Measurements from ENCODE around the gene PAGR1. TPM values are rescaled to one million over a fixed set of nuclear protein-coding genes. Genes with fewer than 3 reads are reported as not detected.

The PAGR1 gene
- total and polyA plus RNA-seq, 2 of the 13 experiments (the other 11 are each of a cell fraction or from before 2014, with no cell fraction given) = 9.8 to 66.4 TPM

DNA sequence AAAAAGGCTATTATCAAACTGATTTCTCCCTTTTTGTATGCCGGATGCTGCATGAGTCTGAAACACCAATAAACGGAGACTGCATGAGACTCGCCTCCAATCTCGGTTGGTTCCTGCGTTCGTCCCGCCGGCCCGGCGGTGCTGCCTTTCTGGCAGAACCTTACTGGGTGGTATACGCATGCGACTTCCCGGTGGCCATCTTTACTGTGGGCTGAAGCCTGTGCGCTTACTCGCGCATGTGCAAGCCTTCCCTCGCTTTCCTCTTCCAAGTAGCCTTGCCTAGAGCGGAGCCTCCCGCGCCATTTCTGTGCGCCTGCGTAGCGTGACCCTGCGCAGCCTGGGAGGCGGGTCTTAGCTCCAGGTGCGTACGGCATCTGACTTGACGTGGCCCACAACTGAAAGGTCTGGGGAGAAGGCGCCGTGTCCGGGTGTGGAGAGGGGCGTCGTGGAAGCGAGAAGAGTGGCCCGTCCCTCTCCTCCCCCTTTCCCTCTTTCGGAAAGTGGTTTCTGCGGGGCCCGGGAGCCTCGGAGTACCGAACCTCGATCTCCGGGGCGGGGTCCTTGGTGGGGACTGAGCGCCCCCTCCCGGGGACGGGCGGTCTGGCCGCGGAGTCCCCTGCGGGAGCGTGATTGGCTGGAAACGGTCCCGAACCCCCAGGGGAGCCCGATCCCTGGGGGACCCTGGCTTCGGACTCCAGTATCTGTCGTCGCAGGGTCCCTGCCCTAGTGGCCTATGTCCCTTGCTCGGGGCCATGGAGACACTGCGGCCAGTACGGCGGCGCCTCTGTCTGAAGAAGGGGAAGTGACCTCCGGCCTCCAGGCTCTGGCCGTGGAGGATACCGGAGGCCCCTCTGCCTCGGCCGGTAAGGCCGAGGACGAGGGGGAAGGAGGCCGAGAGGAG lies at the start of gene PAGR1 (continued):
- TF ChIP-seq CCDC6 (CRISPR knock-in tag; IDR thresholded peaks at IDR 0.05) = no peak; the same call in 1 of the 2 replicates
- TF ChIP-seq, protein P1, sequence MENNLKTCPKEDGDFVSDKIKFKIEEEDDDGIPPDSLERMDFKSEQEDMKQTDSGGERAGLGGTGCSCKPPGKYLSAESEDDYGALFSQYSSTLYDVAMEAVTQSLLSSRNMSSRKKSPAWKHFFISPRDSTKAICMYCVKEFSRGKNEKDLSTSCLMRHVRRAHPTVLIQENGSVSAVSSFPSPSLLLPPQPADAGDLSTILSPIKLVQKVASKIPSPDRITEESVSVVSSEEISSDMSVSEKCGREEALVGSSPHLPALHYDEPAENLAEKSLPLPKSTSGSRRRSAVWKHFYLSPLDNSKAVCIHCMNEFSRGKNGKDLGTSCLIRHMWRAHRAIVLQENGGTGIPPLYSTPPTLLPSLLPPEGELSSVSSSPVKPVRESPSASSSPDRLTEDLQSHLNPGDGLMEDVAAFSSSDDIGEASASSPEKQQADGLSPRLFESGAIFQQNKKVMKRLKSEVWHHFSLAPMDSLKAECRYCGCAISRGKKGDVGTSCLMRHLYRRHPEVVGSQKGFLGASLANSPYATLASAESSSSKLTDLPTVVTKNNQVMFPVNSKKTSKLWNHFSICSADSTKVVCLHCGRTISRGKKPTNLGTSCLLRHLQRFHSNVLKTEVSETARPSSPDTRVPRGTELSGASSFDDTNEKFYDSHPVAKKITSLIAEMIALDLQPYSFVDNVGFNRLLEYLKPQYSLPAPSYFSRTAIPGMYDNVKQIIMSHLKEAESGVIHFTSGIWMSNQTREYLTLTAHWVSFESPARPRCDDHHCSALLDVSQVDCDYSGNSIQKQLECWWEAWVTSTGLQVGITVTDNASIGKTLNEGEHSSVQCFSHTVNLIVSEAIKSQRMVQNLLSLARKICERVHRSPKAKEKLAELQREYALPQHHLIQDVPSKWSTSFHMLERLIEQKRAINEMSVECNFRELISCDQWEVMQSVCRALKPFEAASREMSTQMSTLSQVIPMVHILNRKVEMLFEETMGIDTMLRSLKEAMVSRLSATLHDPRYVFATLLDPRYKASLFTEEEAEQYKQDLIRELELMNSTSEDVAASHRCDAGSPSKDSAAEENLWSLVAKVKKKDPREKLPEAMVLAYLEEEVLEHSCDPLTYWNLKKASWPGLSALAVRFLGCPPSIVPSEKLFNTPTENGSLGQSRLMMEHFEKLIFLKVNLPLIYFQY (CRISPR knock-in tag; IDR thresholded peaks at IDR 0.05; ENCODE audit: borderline replicate concordance) = peak; percentile 75; the same call in 1 of the 2 replicates
- TF ChIP-seq, protein P2, sequence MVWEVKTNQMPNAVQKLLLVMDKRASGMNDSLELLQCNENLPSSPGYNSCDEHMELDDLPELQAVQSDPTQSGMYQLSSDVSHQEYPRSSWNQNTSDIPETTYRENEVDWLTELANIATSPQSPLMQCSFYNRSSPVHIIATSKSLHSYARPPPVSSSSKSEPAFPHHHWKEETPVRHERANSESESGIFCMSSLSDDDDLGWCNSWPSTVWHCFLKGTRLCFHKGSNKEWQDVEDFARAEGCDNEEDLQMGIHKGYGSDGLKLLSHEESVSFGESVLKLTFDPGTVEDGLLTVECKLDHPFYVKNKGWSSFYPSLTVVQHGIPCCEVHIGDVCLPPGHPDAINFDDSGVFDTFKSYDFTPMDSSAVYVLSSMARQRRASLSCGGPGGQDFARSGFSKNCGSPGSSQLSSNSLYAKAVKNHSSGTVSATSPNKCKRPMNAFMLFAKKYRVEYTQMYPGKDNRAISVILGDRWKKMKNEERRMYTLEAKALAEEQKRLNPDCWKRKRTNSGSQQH (CRISPR knock-in tag; IDR thresholded peaks at IDR 0.05; ENCODE audit: low read depth) = peak; percentile 32
- peak; percentile 87; the same call in 1 of the 2 replicates for TF ChIP-seq NFATC3 (CRISPR knock-in tag; IDR thresholded peaks at IDR 0.05)
- peak; percentile 63 for TF ChIP-seq FOXA3 (CRISPR knock-in tag; IDR thresholded peaks at IDR 0.05)
- TF ChIP-seq, protein P3, sequence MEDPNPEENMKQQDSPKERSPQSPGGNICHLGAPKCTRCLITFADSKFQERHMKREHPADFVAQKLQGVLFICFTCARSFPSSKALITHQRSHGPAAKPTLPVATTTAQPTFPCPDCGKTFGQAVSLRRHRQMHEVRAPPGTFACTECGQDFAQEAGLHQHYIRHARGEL (CRISPR knock-in tag; IDR thresholded peaks at IDR 0.05) = peak; percentile 66; the same call in 1 of the 2 replicates
- peak; percentile 80 for TF ChIP-seq ZNF709 (CRISPR knock-in tag; IDR thresholded peaks at IDR 0.05)
- TF ChIP-seq ZNF644 (CRISPR knock-in tag; IDR thresholded peaks at IDR 0.05; ENCODE audit: low read depth) = no peak
- TF ChIP-seq, protein P4, sequence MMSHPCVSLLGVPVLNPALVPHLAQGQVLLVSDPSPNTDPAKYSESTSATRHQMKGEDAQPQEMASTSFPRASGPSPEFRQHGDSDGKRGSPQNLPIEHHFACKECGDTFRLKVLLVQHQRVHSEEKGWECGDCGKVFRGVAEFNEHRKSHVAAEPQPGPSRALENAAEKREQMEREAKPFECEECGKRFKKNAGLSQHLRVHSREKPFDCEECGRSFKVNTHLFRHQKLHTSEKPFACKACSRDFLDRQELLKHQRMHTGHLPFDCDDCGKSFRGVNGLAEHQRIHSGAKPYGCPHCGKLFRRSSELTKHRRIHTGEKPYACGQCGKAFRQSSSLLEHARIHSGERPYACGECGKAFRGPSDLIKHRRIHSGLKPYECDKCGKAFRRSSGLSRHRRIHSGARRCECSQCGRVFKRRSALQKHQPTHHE (CRISPR knock-in tag; IDR thresholded peaks at IDR 0.05; ENCODE audit: borderline replicate concordance) = peak; percentile 98
- TF ChIP-seq, protein P5, sequence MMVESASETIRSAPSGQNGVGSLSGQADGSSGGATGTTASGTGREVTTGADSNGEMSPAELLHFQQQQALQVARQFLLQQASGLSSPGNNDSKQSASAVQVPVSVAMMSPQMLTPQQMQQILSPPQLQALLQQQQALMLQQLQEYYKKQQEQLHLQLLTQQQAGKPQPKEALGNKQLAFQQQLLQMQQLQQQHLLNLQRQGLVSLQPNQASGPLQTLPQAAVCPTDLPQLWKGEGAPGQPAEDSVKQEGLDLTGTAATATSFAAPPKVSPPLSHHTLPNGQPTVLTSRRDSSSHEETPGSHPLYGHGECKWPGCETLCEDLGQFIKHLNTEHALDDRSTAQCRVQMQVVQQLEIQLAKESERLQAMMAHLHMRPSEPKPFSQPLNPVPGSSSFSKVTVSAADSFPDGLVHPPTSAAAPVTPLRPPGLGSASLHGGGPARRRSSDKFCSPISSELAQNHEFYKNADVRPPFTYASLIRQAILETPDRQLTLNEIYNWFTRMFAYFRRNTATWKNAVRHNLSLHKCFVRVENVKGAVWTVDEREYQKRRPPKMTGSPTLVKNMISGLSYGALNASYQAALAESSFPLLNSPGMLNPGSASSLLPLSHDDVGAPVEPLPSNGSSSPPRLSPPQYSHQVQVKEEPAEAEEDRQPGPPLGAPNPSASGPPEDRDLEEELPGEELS (CRISPR knock-in tag; IDR thresholded peaks at IDR 0.05) = peak; percentile 67
- 0 out of 2 replicates have a peak, but pooled peaks have one; percentile 25 for TF ChIP-seq TOE1 (CRISPR knock-in tag; IDR thresholded peaks at IDR 0.05)
- peak; percentile 98 for TF ChIP-seq POLR2AphosphoS5 (IDR thresholded peaks at IDR 0.05; ENCODE audit: low read depth, low read length)

Measured in HepG2 (cell line).